Subcutaneous adipose tissue (tissue), 4 donors: ENCODE measurements around the gene PLEKHG3. TPM values are rescaled to one million over a fixed set of nuclear protein-coding genes. Genes with fewer than 3 reads are reported as not detected.

ENCODE experiments used
- CTCF ChIP-seq: fragments of 450-650 bp; IDR thresholded peaks from one replicate; pipeline ENCODE4 v1.5.1; 2016; ENCODE audit warnings: low read depth, mild to moderate bottlenecking, control low read depth, antibody characterized with exemption, moderate library complexity
- total RNA-seq, 4 donors: library from RNA; depleted of rRNA; stranded (reverse); fragments of >200 nt; gene quantifications; one replicate each; pipeline ENCODE4 v1.1.0, GENCODE V29; 2016

The PLEKHG3 gene
- total RNA-seq, 4 donors from 2014 or later = 12.4 to 66.9 (median 19.8) TPM

DNA sequence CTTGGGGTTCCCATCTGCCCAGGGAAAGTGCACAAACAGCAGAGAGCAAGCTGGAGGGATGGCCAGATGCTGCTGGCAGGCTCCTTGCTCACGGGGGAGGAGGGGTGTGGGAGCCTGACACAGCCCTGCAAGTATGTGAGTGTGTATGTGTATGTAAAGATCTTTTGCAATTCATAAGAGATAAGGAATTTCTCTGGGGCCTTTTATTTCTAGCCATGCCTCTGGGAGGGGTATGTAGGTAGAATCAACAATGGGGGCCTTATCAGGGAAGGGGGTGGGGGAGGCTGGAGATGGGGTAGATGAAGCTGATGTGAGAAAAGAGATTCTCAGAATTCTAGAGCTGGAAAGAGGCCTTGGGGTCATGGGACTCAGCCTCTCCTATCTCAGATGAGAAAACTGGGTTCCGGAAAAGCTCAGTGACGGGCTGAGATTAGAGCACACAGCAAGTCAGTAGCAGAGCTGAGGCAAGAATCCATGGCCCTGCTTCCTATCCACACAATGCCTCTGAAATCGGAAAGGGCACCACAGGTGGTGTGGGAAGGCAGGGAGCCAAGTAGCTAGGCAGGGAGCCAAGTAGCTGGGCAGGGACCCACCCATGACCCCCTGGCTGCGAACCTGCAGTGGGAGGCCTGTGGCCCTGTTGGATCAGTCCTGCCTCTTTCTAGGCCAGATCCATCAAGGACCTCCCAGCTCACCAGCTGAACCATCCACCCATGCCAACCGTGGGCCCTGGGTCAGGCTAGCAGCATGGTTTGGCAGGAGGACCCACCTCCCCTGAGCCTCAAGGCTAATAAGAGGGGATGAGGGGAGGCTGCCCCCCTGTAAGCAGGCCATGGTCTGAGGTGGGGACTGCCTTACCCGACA is 54.7 kb downstream of the PLEKHG3 start:
- TF ChIP-seq CTCF = no peak

- TF ChIP-seq CTCF = no peak
These were observed 55.3 kb downstream of the PLEKHG3 start for GRCh38 chr14:64759555-64759938.

DNA sequence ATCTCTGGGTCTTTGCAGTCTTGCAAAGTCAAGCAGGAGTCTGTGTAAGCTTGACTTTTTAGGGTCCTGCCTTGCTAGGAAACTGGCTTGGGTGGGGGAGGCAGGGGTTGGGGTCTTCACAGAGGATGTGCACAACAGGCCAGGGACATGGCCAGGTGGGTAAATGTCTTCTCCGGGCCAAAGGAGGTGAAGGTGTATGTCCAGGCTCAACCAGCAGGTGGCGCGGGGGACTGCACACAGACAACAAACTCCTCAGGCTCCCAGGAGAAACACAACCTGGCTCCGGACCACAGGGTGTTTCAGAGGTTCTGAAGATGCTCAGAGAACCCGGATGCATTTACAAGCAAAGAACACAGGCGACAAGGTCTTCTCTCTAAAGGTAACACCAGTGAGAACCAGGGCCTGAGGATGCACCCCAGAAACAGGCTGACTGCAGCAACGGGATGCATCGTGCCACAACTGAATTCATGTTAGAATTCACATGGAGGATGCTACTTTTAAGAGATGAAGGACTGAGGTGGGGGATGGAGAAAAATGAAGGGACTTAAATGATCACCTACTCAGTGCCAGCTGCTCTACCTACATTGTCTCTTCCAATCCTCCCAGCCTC is 56.0 kb downstream of the PLEKHG3 start:
- TF ChIP-seq CTCF = no peak

- no peak for TF ChIP-seq CTCF
These were observed 56.7 kb downstream of the PLEKHG3 start for GRCh38 chr14:64760916-64761315.

- TF ChIP-seq CTCF = no peak
These were observed 57.3 kb downstream of the PLEKHG3 start for GRCh38 chr14:64761441-64762043.

GRCh38 chr14:64762044-64763034 is 58.1 kb downstream of the PLEKHG3 start:
- no peak for TF ChIP-seq CTCF
